ENCODE results near the gene CBX6. TPM values are rescaled to one million over a fixed set of nuclear protein-coding genes. Genes with fewer than 3 reads are reported as not detected.

Gene CBX6
- total and polyA plus RNA-seq, 10 of the 15 experiments (the other 5 are each of a cell fraction or from before 2014, with no cell fraction given), result 3.6 to 142 (median 37.4) TPM

GRCh38 chr22:38873469-38874411 lies 1.7 kb upstream of the CBX6 start (continued):
- TF ChIP-seq ATF3 (IDR thresholded peaks at IDR 0.05; ENCODE audit: borderline replicate concordance, extremely low read depth, low read depth, low read length), result no peak
- 0 out of 2 replicates have a peak, but pooled peaks have one; percentile 15 for TF ChIP-seq MEF2A (IDR thresholded peaks at IDR 0.05; ENCODE audit: insufficient read depth, low read depth, low read length)
- no peak for TF ChIP-seq ESRRA (IDR thresholded peaks at IDR 0.05; ENCODE audit: low read length)
- TF ChIP-seq MTA2 (IDR thresholded peaks at IDR 0.05; ENCODE audit: low read depth), result peak; percentile 92
- TF ChIP-seq SREBF1 (IDR thresholded peaks at IDR 0.05; ENCODE audit: low read length), result no peak
- TF ChIP-seq PML (IDR thresholded peaks at IDR 0.05; ENCODE audit: low read length), result no peak
- TF ChIP-seq PRDM15 (CRISPR knock-in tag; IDR thresholded peaks at IDR 0.05), result no peak
- TF ChIP-seq PKNOX1 (IDR thresholded peaks at IDR 0.05), result peak; percentile 94
- TF ChIP-seq ZNF687 (IDR thresholded peaks at IDR 0.05), result no peak; the same call in 1 of the 2 replicates
- peak; percentile 51; the same call in 1 of the 2 replicates for TF ChIP-seq E2F4 (IDR thresholded peaks at IDR 0.05; ENCODE audit: low read depth, low read length)
- no peak for TF ChIP-seq IRF5 (IDR thresholded peaks at IDR 0.05; ENCODE audit: borderline replicate concordance)
- peak; percentile 29; the same call in 1 of the 2 replicates for TF ChIP-seq MLLT1 (IDR thresholded peaks at IDR 0.05)
- TF ChIP-seq IKZF2 (IDR thresholded peaks at IDR 0.05), result peak; percentile 81 to 82; a peak in 3 of 4 replicates
- peak; percentile 79 for TF ChIP-seq BCL11A (IDR thresholded peaks at IDR 0.05; ENCODE audit: low read depth, low read length)
